HUES64 (cell line): ENCODE measurements around the gene CPSF4.
"Not testable (repeated sequence)": the region's sequence is repeated elsewhere in the genome, so short reads cannot be mapped to it uniquely, and the experiment has no call there.

Source experiments
- H3K27ac ChIP-seq: 2 replicates; pipeline ENCODE4 v1.7.0; 2013; ENCODE audit warnings: low read depth, low read length, inconsistent platforms
- H3K27me3 ChIP-seq: 2 replicates; pipeline ENCODE4 v1.6.1; 2013; ENCODE audit warnings: mild to moderate bottlenecking, low read length; ENCODE audit not compliant: insufficient read depth
- H3K36me3 ChIP-seq: 2 replicates; pipeline ENCODE4 v1.6.1; 2013; ENCODE audit warnings: mild to moderate bottlenecking, low read length; ENCODE audit not compliant: insufficient read depth
- H3K4me1 ChIP-seq: 2 replicates; pipeline ENCODE4 v1.6.1; 2013; ENCODE audit warnings: mild to moderate bottlenecking, low read length, moderate library complexity; ENCODE audit not compliant: insufficient read depth
- H3K4me3 ChIP-seq: 2 replicates; pipeline ENCODE4 v1.5.1; 2013; ENCODE audit warnings: mild to moderate bottlenecking, low read length, moderate library complexity
- H3K9ac ChIP-seq: 2 replicates; pipeline ENCODE4 v1.6.1; 2013; ENCODE audit warnings: mild to moderate bottlenecking, low read depth, low read length
- H3K9me3 ChIP-seq: 2 replicates; pipeline ENCODE4 v1.6.1; 2013; ENCODE audit warnings: low read depth, low read length; ENCODE audit not compliant: insufficient read depth
- WGBS: fragments of 150-250, 120-280 bp; methylation state at CpG from one replicate; pipeline ENCODE4 v1.1.7; 2013; ENCODE audit warnings: missing lambda C conversion rate; 5-methylcytosine and 5-hydroxymethylcytosine counted together

Gene CPSF4

GRCh38 chr7:99498546-99498944 is 59.8 kb downstream of the CPSF4 start:
- WGBS: 70% methylated on average over 11 of the region's 11 CpGs
- Histone ChIP-seq H3K4me3 (peak overlapping the region; percentile 84), H3K27ac (no peak overlapping the region), H3K4me1 (peaks cover 8% of the 10 kb centered on the region; the same call in 1 of the 2 replicates), H3K9ac (0 out of 2 replicates have a peak overlapping the region, but pooled peaks have one; percentile 7), H3K27me3 (no peaks in the 10 kb centered on the region), H3K9me3 (peaks cover 10% of the 10 kb centered on the region), H3K36me3 (peaks cover 26% of the 10 kb centered on the region)

DNA sequence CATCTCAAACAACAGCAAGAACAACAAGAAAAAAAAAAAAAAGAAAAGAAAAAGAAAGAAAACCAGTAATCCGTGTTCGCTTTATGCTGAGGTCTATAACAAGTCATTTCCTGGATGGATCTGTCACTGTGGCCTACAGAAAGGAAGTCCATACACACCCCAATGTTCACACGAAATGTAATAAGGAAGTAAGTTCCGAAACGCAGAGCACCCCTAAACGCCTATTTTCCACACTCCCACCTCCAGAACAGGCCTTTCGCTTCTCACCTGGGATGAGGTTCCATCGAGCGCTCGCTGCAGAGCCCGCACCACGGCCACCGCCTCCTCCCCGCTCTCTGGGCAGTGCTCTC is 60.6 kb downstream of the CPSF4 start:
- H3K4me3 ChIP-seq: peak overlapping the region; percentile 84
- H3K9me3 ChIP-seq: peaks cover 2% of the 10 kb centered on the region; the same call in 1 of the 2 replicates
- peak overlapping the region; percentile 89; the same call in 1 of the 2 replicates for H3K27ac ChIP-seq
- WGBS: 3% methylated on average over 14 of the region's 14 CpGs
- peaks cover 18% of the 10 kb centered on the region for H3K36me3 ChIP-seq
- peaks cover 8% of the 10 kb centered on the region; the same call in 1 of the 2 replicates for H3K4me1 ChIP-seq
- no peaks in the 10 kb centered on the region for H3K27me3 ChIP-seq
- peak overlapping the region; percentile 82 for H3K9ac ChIP-seq

- Histone ChIP-seq H3K4me1 (peaks cover 8% of the 10 kb centered on the region; the same call in 1 of the 2 replicates), H3K27ac (peak within 1 kb of the TSS; percentile 89; the same call in 1 of the 2 replicates), H3K9ac (peak within 1 kb of the TSS; percentile 82), H3K4me3 (peak within 1 kb of the TSS; percentile 84), H3K36me3 (peaks cover 13% of the 10 kb centered on the region; the same call in 1 of the 2 replicates), H3K9me3 (no peaks in the 10 kb centered on the region), H3K27me3 (no peaks in the 10 kb centered on the region)
- WGBS: under 1% methylated on average over 68 of the region's 68 CpGs
Observed at GRCh38 chr7:99499721-99500636, 61.2 kb downstream of the CPSF4 start, which contains the start of gene ZNF394. Gene ZNF394 (minus strand): TSS chr7:99500281. CDS start chr7:99500093, 188 bp downstream.

DNA sequence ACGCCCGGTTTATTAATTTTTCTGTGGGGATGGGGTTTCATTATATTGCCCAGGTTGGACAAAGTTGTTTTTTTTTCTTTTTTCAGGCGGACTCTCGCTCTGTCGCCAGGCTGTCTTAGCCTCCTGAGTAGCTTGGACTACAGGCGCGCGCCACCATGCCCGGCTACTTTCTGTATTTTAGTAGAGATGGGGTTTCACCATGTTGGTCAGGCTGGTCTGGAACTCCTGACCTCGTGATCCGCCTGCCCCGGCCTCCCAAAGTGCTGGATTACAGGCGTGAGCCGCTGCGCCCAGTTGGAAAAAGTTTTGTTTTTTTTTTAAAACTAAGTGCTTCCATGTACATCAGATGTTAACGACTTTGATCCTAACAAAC is 61.9 kb downstream of the CPSF4 start:
- Histone ChIP-seq H3K9ac (peak overlapping the region; percentile 82), H3K27ac (peak overlapping the region; percentile 89; the same call in 1 of the 2 replicates)
- WGBS: 59% methylated on average over 16 of the region's 16 CpGs

DNA sequence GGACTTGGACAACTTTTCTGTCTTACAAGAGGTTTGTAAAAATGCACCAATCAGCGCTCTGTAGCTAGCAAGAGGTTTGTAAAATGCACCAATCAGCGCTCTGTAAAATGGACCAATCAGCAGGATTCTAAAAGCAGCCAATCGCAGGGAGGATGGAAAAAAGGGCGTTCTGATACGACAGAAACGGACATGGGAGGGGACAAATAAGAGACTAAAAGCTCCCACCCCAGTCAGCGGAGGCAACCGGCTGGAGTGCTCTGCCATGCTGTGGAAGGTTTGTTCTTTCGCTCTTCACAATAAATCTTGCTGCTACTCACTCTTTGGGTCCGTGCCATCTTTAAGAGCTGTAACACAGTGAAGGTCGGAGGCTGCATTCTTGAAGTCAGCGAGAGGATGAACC is 62.5 kb downstream of the CPSF4 start:
- H3K27ac ChIP-seq, H3K27me3 ChIP-seq, H3K4me1 ChIP-seq, H3K9ac ChIP-seq, H3K9me3 ChIP-seq, H3K36me3 ChIP-seq: not testable (repeated sequence)
- peak overlapping the region; percentile 84; the same call in 1 of the 2 replicates for H3K4me3 ChIP-seq
- 96% methylated on average over 12 of the region's 12 CpGs for WGBS

More for the DNA sequence above, 61.9 kb downstream of the CPSF4 start:
- H3K36me3 ChIP-seq: peaks cover 13% of the 10 kb centered on the region; the same call in 1 of the 2 replicates
- peaks cover 8% of the 10 kb centered on the region; the same call in 1 of the 2 replicates for H3K4me1 ChIP-seq
- no peaks in the 10 kb centered on the region for H3K27me3 ChIP-seq
- no peaks in the 10 kb centered on the region for H3K9me3 ChIP-seq
- H3K4me3 ChIP-seq: peak overlapping the region; percentile 84

DNA sequence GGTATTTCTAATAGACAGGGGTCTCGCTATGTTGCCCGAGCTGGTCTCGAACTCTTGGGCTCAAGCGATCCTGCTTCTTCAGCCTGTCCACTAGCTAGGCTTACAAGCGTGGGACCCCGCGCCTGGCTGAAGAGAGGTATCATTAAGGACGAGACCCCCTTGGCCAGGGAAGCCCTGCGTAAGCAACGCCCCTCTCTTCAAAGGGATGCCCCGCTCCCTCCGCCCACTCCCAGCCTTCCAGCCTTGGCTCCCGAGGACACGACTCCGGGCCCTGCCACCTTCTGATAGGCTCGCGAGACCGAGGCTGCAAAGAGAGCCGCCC is 65.5 kb downstream of the CPSF4 start:
- Histone ChIP-seq H3K4me3 (peak overlapping the region; percentile 87), H3K36me3 (peaks cover 4% of the 10 kb centered on the region; the same call in 1 of the 2 replicates), H3K27me3 (no peaks in the 10 kb centered on the region), H3K4me1 (0 out of 2 replicates have a peak, but pooled peaks cover 3% of the 10 kb centered on the region), H3K9me3 (no peaks in the 10 kb centered on the region), H3K27ac (no peak overlapping the region; the same call in 1 of the 2 replicates), H3K9ac (no peak overlapping the region; the same call in 1 of the 2 replicates)
- WGBS: 14% methylated on average over 19 of the region's 19 CpGs

DNA sequence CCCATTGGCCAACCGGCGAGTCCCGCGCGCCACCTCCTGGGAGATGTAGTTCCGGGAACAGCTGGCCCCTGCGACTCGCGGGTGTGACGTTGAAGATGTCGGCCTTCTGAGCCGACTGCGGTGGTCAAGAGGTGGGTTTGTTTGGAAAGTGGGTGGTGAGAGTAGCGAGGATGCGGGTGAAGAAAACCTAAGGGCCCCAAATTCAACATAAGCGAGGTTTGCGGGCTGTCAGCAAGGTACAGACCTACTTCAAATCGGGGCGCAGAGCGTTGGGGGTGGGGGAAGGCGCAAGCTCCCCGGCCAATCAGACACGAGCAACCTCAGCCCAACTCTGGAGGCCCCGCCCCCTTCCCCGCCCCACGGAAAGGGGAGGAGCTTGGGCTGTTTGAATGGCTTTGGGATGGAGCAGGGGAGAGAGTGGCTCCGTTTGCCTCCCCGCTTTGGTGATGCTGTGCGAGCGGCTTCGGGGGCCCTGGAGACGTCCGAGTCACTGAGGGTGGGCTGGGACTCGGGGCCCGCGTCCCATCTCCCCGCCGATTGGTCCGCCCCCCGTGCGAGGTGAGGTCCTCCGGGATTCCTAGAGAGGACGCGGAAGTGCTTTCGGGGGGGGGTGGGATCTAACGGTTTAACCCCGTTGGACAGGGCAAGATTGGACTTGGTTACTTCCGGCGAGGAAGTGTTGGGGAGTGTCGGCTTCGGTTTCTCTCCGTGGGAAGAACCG is 66.0 kb downstream of the CPSF4 start, which contains the start of gene ZKSCAN5:
TSS of gene ZKSCAN5 (plus strand) at position 60 of the 721 bp plus-strand sequence. CDS start 1,383 bp downstream, outside the sequence.
- Histone ChIP-seq H3K27me3 (no peaks in the 10 kb centered on the region), H3K4me1 (0 out of 2 replicates have a peak, but pooled peaks cover 3% of the 10 kb centered on the region), H3K9me3 (no peaks in the 10 kb centered on the region), H3K27ac (peak within 1 kb of the TSS; percentile 97), H3K9ac (peak within 1 kb of the TSS; percentile 82), H3K4me3 (peak within 1 kb of the TSS; percentile 87), H3K36me3 (peaks cover 6% of the 10 kb centered on the region)
- WGBS: under 1% methylated on average over 53 of the region's 53 CpGs

DNA sequence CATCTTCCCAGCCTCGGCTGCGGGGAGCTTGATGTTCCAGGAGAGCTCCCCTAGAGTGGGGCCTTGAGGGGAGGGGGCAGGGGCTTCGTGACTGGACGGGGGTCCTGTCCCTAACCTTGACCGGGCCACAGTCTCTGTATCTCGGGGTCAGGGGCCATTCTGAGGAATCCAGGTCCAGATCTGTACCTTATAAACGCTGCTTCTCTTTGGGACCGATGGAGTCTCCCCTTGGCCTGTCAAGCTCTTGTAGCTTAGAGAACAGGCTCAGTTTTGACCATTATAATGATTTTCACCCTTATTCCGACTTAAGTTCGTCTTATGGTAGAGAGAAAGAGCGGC is 66.5 kb downstream of the CPSF4 start:
- Histone ChIP-seq H3K36me3 (peaks cover 10% of the 10 kb centered on the region), H3K9ac (peak overlapping the region; percentile 82), H3K27me3 (no peaks in the 10 kb centered on the region), H3K27ac (peak overlapping the region; percentile 97), H3K4me1 (0 out of 2 replicates have a peak, but pooled peaks cover 3% of the 10 kb centered on the region), H3K4me3 (peak overlapping the region; percentile 87), H3K9me3 (no peaks in the 10 kb centered on the region)
- 3% methylated on average over 10 of the region's 11 CpGs for WGBS
